GM10847 (cell line): Measurements from ENCODE around the gene RGS19.

ENCODE experiments used
- POLR2A ChIP-seq: IDR thresholded peaks from 2 replicates; pipeline ENCODE4 v1.6.1; 2011; ENCODE audit not compliant: insufficient read length; ENCODE audit errors: extremely low read depth

Gene RGS19

GRCh38 chr20:64110411-64111068, 31.2 kb upstream of the RGS19 start:
- TF ChIP-seq POLR2A = no peak

GRCh38 chr20:64109831-64110391, 30.6 kb upstream of the RGS19 start:
- TF ChIP-seq POLR2A = no peak

- no peak for TF ChIP-seq POLR2A
Observed at GRCh38 chr20:64108731-64109681, 29.7 kb upstream of the RGS19 start.

GRCh38 chr20:64107736-64108457, 28.6 kb upstream of the RGS19 start:
- TF ChIP-seq POLR2A = no peak

GRCh38 chr20:64106981-64107735, 27.8 kb upstream of the RGS19 start, which contains the start of gene NPBWR2:
Gene NPBWR2 (minus strand): TSS chr20:64107565. CDS start chr20:64106831, 734 bp downstream.
- no peak for TF ChIP-seq POLR2A

GRCh38 chr20:64106435-64106961, 27.2 kb upstream of the RGS19 start:
- no peak for TF ChIP-seq POLR2A

GRCh38 chr20:64105846-64106434, 26.6 kb upstream of the RGS19 start:
- no peak for TF ChIP-seq POLR2A

GRCh38 chr20:64104667-64105451, 25.5 kb upstream of the RGS19 start:
- no peak for TF ChIP-seq POLR2A

- no peak for TF ChIP-seq POLR2A
Observed at GRCh38 chr20:64103871-64104666, 24.8 kb upstream of the RGS19 start.

- no peak for TF ChIP-seq POLR2A
Observed at GRCh38 chr20:64102647-64103354, 23.5 kb upstream of the RGS19 start.

GRCh38 chr20:64101731-64102621, 22.7 kb upstream of the RGS19 start:
- no peak for TF ChIP-seq POLR2A
